Measurements from ENCODE around the gene XPC. TPM values are rescaled to one million over a fixed set of nuclear protein-coding genes. Genes with fewer than 3 reads are reported as not detected.
"Not testable (repeated sequence)": the region's sequence is repeated elsewhere in the genome, so short reads cannot be mapped to it uniquely, and the experiment has no call there.

Gene XPC
- total RNA-seq, 5 donors from 2014 or later (not counting 1 experiment from before 2014, with no cell fraction given) = 67.8 to 90.7 (median 76.9) TPM

- Histone ChIP-seq H3K36me3 (ENCODE audit: control insufficient read depth in 2 of 2, extremely low read depth in 1 of 2, insufficient read depth in 1 of 2, low read length in 1 of 2) (peaks cover 14 to 45% of the 10 kb centered on the region in 2 donors), H3K9me3 (no peaks in the 10 kb centered on the region), H3K27me3 (replicated peaks in 1 of 2; ENCODE audit: control insufficient read depth in 2 of 2, extremely low read depth in 1 of 2, insufficient read depth in 2 of 2, low read length in 1 of 2) (no peaks in the 10 kb centered on the region), H3K4me1 (ENCODE audit: control insufficient read depth in 1 of 2, extremely low read depth in 1 of 2, insufficient read depth in 2 of 2, low read length in 2 of 2) (no peaks in the 10 kb centered on the region), H3K4me3 (ENCODE audit: control insufficient read depth in 1 of 2, extremely low read depth in 1 of 2, low read length in 1 of 2) (no peak overlapping the region), H3K27ac (ENCODE audit: low read length) (no peak overlapping the region)
- ATAC-seq (replicated peaks in 1 of 4) = no peak
- Mint-ChIP-seq H3K9me3 (no peaks in the 10 kb centered on the region), H3K27ac (no peak overlapping the region), H3K27me3 (no peaks in the 10 kb centered on the region), H3K36me3 (peaks cover 38% of the 10 kb centered on the region), H3K4me3 (no peak overlapping the region), H3K4me1 (no peaks in the 10 kb centered on the region)
- WGBS (ENCODE audit: insufficient coverage) = 100% methylated on average over 1 of the region's 4 CpGs
- ChIA-PET CTCF (interaction anchor here in 1 of 2 donors (1.4 kb wide), 1 partner anchor 93 kb away, joined by 3 read pairs; no protein-coding TSS in a partner anchor), POLR2A (no interaction called here)
- DNase-seq = no peak
Observed at GRCh38 chr3:14110699-14111098, 67.7 kb downstream of the XPC start.

- H3K27me3 ChIP-seq (replicated peaks in 1 of 2; ENCODE audit: control insufficient read depth in 2 of 2, extremely low read depth in 1 of 2, insufficient read depth in 2 of 2, low read length in 1 of 2); H3K9me3 Mint-ChIP-seq; H3K27ac ChIP-seq (ENCODE audit: low read length); DNase-seq; H3K4me3 Mint-ChIP-seq; H3K27me3 Mint-ChIP-seq; H3K4me1 ChIP-seq (ENCODE audit: control insufficient read depth in 1 of 2, extremely low read depth in 1 of 2, insufficient read depth in 2 of 2, low read length in 2 of 2); H3K27ac Mint-ChIP-seq; ATAC-seq (replicated peaks in 1 of 4); H3K4me3 ChIP-seq (ENCODE audit: control insufficient read depth in 1 of 2, extremely low read depth in 1 of 2, low read length in 1 of 2); H3K9me3 ChIP-seq; CTCF ChIA-PET; POLR2A ChIA-PET; H3K4me1 Mint-ChIP-seq: not testable (repeated sequence)
- H3K36me3 ChIP-seq (ENCODE audit: control insufficient read depth in 2 of 2, extremely low read depth in 1 of 2, insufficient read depth in 1 of 2, low read length in 1 of 2) = peaks cover 13 to 36% of the 10 kb centered on the region in 2 donors
- 100% methylated on average over 1 of the region's 5 CpGs for WGBS (ENCODE audit: insufficient coverage)
- H3K36me3 Mint-ChIP-seq = peaks cover 35% of the 10 kb centered on the region
Observed at GRCh38 chr3:14109821-14110220, 68.6 kb downstream of the XPC start.

GRCh38 chr3:14097616-14098391 is 80.6 kb downstream of the XPC start:
- Mint-ChIP-seq H3K27ac (no peak overlapping the region), H3K27me3 (peaks cover 19 to 21% of the 10 kb centered on the region in 2 donors), H3K9me3 (peaks cover 5 to 11% (median 6%) of the 10 kb centered on the region in 3 donors), H3K4me1 (no peaks in the 10 kb centered on the region), H3K4me3 (no peak overlapping the region), H3K36me3 (no peaks in the 10 kb centered on the region)
- no peaks in the 10 kb centered on the region for H3K9me3 ChIP-seq
- H3K27me3 ChIP-seq (replicated peaks in 1 of 2; ENCODE audit: control insufficient read depth in 2 of 2, extremely low read depth in 1 of 2, insufficient read depth in 2 of 2, low read length in 1 of 2) = peaks cover 0 to 12% of the 10 kb centered on the region in 2 experiments
- WGBS (ENCODE audit: insufficient coverage) = no CpG with 5 or more reads among the region's 5 CpGs
- H3K4me1 ChIP-seq (ENCODE audit: control insufficient read depth in 1 of 2, extremely low read depth in 1 of 2, insufficient read depth in 2 of 2, low read length in 2 of 2) = no peaks in the 10 kb centered on the region
- CTCF ChIA-PET = no interaction called here
- H3K4me3 ChIP-seq (ENCODE audit: control insufficient read depth in 1 of 2, extremely low read depth in 1 of 2, low read length in 1 of 2) = no peak overlapping the region
- DNase-seq (no peak), ATAC-seq (replicated peaks in 1 of 4) (no peak)
- no peak overlapping the region for H3K27ac ChIP-seq (ENCODE audit: low read length)
- H3K36me3 ChIP-seq (ENCODE audit: control insufficient read depth in 2 of 2, extremely low read depth in 1 of 2, insufficient read depth in 1 of 2, low read length in 1 of 2) = no peaks in the 10 kb centered on the region
- POLR2A ChIA-PET = no interaction called here

GRCh38 chr3:14096742-14097141 is 81.7 kb downstream of the XPC start:
- no peak overlapping the region for H3K4me3 ChIP-seq (ENCODE audit: control insufficient read depth in 1 of 2, extremely low read depth in 1 of 2, low read length in 1 of 2)
- peaks cover 0 to 12% of the 10 kb centered on the region in 2 experiments for H3K27me3 ChIP-seq (replicated peaks in 1 of 2; ENCODE audit: control insufficient read depth in 2 of 2, extremely low read depth in 1 of 2, insufficient read depth in 2 of 2, low read length in 1 of 2)
- peaks cover 5 to 11% (median 6%) of the 10 kb centered on the region in 3 donors for H3K9me3 Mint-ChIP-seq
- no peaks in the 10 kb centered on the region for H3K36me3 Mint-ChIP-seq
- no peaks in the 10 kb centered on the region for H3K4me1 Mint-ChIP-seq
- ChIA-PET CTCF (interaction anchor here in 1 of 2 donors (0.6 kb wide), 1 partner anchor 1120 kb away, joined by 4 read pairs; no protein-coding TSS in a partner anchor), POLR2A (no interaction called here)
- H3K27ac Mint-ChIP-seq = no peak overlapping the region
- H3K9me3 ChIP-seq = no peaks in the 10 kb centered on the region
- WGBS (ENCODE audit: insufficient coverage) = no CpG with 5 or more reads among the region's 3 CpGs
- H3K27ac ChIP-seq (ENCODE audit: low read length) = no peak overlapping the region
- H3K4me3 Mint-ChIP-seq = no peak overlapping the region
- peaks cover 19 to 21% of the 10 kb centered on the region in 2 donors for H3K27me3 Mint-ChIP-seq
- H3K36me3 ChIP-seq (ENCODE audit: control insufficient read depth in 2 of 2, extremely low read depth in 1 of 2, insufficient read depth in 1 of 2, low read length in 1 of 2) = no peaks in the 10 kb centered on the region
- DNase-seq (no peak), ATAC-seq (replicated peaks in 1 of 4) (no peak)
- no peaks in the 10 kb centered on the region for H3K4me1 ChIP-seq (ENCODE audit: control insufficient read depth in 1 of 2, extremely low read depth in 1 of 2, insufficient read depth in 2 of 2, low read length in 2 of 2)

Other genes with a start within 250 kb of the XPC start
- gene CHCHD4, start 53.7 kb downstream of the XPC start, total RNA-seq = 1 to 10 TPM; 2.7 to 8.4 (median 8.3) TPM
- 10 to 100 TPM; 36.9 to 76.3 (median 63.6) TPM for gene TMEM43, start 53.5 kb downstream of the XPC start, total RNA-seq
- gene LSM3, start 216 bp upstream of the XPC start, total RNA-seq = 1 to 10 TPM; 6.7 to 8.4 (median 7.3) TPM
- gene SLC6A6, start 224.0 kb upstream of the XPC start, total RNA-seq = 10 to 100 TPM; 49.3 to 72.5 (median 63.6) TPM

All from T-cell (primary cell).